Neural progenitor cell (in vitro differentiated cells): Measurements from ENCODE around the gene SEC22A. TPM values are rescaled to one million over a fixed set of nuclear protein-coding genes. Genes with fewer than 3 reads are reported as not detected.

ENCODE experiments used
- DNase-seq: peaks from one replicate; pipeline ENCODE4 v3.0.0-alpha.2; 2016; ENCODE audit warnings: low spot score
- H2AFZ ChIP-seq: fragments of 200-600 bp; sonication (generic); replicated peaks from 2 replicates; pipeline ENCODE4 v1.6.1; 2016; ENCODE audit warnings: antibody characterized with exemption
- H3F3A ChIP-seq: fragments of 200-600 bp; sonication (generic); 2 replicates; pipeline ENCODE4 v1.6.1; 2016; ENCODE audit warnings: antibody characterized with exemption, low read depth
- H3K27ac ChIP-seq: fragments of 200-600 bp; sonication (generic); 2 replicates; pipeline ENCODE4 v1.5.1; 2016; ENCODE audit warnings: mild to moderate bottlenecking
- H3K27me3 ChIP-seq: fragments of 200-600 bp; sonication (generic); 2 replicates; pipeline ENCODE4 v1.6.1; 2016; ENCODE audit warnings: mild to moderate bottlenecking, moderate library complexity
- H3K36me3 ChIP-seq: fragments of 200-600 bp; sonication (generic); 2 replicates; pipeline ENCODE4 v1.5.1; 2016
- H3K4me1 ChIP-seq: fragments of 200-600 bp; sonication (generic); 2 replicates; pipeline ENCODE4 v1.6.1; 2016; ENCODE audit warnings: mixed run types
- H3K4me2 ChIP-seq: fragments of 200-600 bp; sonication (generic); 2 replicates; pipeline ENCODE4 v1.6.1; 2016
- H3K4me3 ChIP-seq: fragments of 200-600 bp; sonication (generic); 2 replicates; pipeline ENCODE4 v1.5.1; 2016
- H3K79me2 ChIP-seq: fragments of 200-600 bp; sonication (generic); 2 replicates; pipeline ENCODE4 v1.6.1; 2016; ENCODE audit warnings: low read depth
- H3K9ac ChIP-seq: fragments of 200-600 bp; sonication (generic); 2 replicates; pipeline ENCODE4 v1.6.1; 2016
- H3K9me3 ChIP-seq: fragments of 200-600 bp; sonication (generic); 2 replicates; pipeline ENCODE4 v1.5.1; 2016; ENCODE audit warnings: low read depth
- H4K20me1 ChIP-seq: fragments of 200-600 bp; sonication (generic); 2 replicates; pipeline ENCODE4 v1.6.1; 2016; ENCODE audit warnings: low read depth
- H3K27ac Mint-ChIP-seq: 3 replicates; pipeline ENCODE4 v1.8.0; 2021; ENCODE audit warnings: mixed read lengths
- H3K27me3 Mint-ChIP-seq: 2 replicates; pipeline ENCODE4 v1.8.0; 2022; ENCODE audit warnings: low read depth, mild to moderate bottlenecking, inconsistent platforms, moderate library complexity, mixed read lengths; ENCODE audit not compliant: insufficient read depth
- H3K36me3 Mint-ChIP-seq: 3 replicates; pipeline ENCODE4 v1.8.0; 2021; ENCODE audit warnings: mixed read lengths
- H3K4me1 Mint-ChIP-seq: 3 replicates; pipeline ENCODE4 v1.8.0; 2021; ENCODE audit warnings: mixed read lengths
- H3K4me3 Mint-ChIP-seq: 3 replicates; pipeline ENCODE4 v1.8.0; 2021; ENCODE audit warnings: mild to moderate bottlenecking, moderate library complexity, mixed read lengths
- H3K9me3 Mint-ChIP-seq: 3 replicates; pipeline ENCODE4 v1.8.0; 2020; ENCODE audit warnings: mixed read lengths
- EZH2 ChIP-seq: fragments of 200-600 bp; sonication (generic); IDR thresholded peaks from 2 replicates; pipeline ENCODE4 v1.6.1; 2017; ENCODE audit warnings: antibody characterized with exemption, mild to moderate bottlenecking, moderate library complexity
- EZH2phosphoT487 ChIP-seq: fragments of 200-600 bp; sonication (generic); IDR thresholded peaks from 2 replicates; pipeline ENCODE4 v1.6.1; 2017; ENCODE audit warnings: antibody characterized with exemption
- total RNA-seq: library from RNA; depleted of rRNA; stranded (reverse); fragments of >200 nt; gene quantifications from 2 replicates; pipeline ENCODE4 v1.2.3, GENCODE V29; 2015; ENCODE audit warnings: low replicate concordance
- TF ChIP-seq, protein P1 (sequence below): fragments of 200-600 bp; sonication (generic); IDR thresholded peaks from 2 replicates; pipeline ENCODE4 v1.5.1; 2017; ENCODE audit warnings: antibody characterized with exemption, mild to moderate bottlenecking

Gene SEC22A
- total RNA-seq, 1 donor from 2014 or later: 26.4 TPM

DNA sequence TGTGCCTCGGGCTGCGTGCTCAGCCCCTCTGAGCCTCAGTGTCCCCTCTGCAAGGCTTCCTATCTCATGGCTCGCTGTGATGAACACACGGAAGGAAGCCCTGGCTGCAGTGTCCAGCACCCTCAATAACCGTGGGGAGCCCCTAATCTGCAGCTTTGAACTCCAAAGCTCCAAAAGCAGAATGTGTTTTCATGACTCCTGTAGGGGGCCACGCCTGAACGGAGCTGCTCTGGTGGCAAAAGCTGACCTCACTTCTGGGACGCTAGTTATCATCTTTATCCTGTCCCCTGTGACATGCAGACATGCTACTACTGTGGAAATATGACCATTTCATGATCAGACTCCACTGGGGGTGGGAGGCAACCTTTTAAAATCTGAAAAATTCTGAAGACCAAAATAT, 98.8 kb downstream of the SEC22A start:
- H3K9ac ChIP-seq: no peak overlapping the region
- Mint-ChIP-seq H3K27me3 (peaks cover under 1% of the 10 kb centered on the region), H3K27ac (no peak overlapping the region), H3K36me3 (no peaks in the 10 kb centered on the region), H3K4me1 (no peaks in the 10 kb centered on the region), H3K9me3 (no peaks in the 10 kb centered on the region), H3K4me3 (no peak overlapping the region)
- H3K4me2 ChIP-seq: no peak overlapping the region
- H3K4me3 ChIP-seq: no peak overlapping the region
- no peak for DNase-seq
- H3K27ac ChIP-seq: no peak overlapping the region
- H4K20me1 ChIP-seq: no peaks in the 10 kb centered on the region
- H3K36me3 ChIP-seq: no peaks in the 10 kb centered on the region
- H3K79me2 ChIP-seq: no peaks in the 10 kb centered on the region
- no peaks in the 10 kb centered on the region for H3K4me1 ChIP-seq
- H3K27me3 ChIP-seq: no peaks in the 10 kb centered on the region
- no peaks in the 10 kb centered on the region for H3K9me3 ChIP-seq
- no peaks in the 10 kb centered on the region for H3F3A ChIP-seq
- no peak overlapping the region for H2AFZ ChIP-seq
- no peak for TF ChIP-seq EZH2
- TF ChIP-seq, protein P1, sequence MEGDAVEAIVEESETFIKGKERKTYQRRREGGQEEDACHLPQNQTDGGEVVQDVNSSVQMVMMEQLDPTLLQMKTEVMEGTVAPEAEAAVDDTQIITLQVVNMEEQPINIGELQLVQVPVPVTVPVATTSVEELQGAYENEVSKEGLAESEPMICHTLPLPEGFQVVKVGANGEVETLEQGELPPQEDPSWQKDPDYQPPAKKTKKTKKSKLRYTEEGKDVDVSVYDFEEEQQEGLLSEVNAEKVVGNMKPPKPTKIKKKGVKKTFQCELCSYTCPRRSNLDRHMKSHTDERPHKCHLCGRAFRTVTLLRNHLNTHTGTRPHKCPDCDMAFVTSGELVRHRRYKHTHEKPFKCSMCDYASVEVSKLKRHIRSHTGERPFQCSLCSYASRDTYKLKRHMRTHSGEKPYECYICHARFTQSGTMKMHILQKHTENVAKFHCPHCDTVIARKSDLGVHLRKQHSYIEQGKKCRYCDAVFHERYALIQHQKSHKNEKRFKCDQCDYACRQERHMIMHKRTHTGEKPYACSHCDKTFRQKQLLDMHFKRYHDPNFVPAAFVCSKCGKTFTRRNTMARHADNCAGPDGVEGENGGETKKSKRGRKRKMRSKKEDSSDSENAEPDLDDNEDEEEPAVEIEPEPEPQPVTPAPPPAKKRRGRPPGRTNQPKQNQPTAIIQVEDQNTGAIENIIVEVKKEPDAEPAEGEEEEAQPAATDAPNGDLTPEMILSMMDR: no peak
- TF ChIP-seq EZH2phosphoT487: no peak

DNA sequence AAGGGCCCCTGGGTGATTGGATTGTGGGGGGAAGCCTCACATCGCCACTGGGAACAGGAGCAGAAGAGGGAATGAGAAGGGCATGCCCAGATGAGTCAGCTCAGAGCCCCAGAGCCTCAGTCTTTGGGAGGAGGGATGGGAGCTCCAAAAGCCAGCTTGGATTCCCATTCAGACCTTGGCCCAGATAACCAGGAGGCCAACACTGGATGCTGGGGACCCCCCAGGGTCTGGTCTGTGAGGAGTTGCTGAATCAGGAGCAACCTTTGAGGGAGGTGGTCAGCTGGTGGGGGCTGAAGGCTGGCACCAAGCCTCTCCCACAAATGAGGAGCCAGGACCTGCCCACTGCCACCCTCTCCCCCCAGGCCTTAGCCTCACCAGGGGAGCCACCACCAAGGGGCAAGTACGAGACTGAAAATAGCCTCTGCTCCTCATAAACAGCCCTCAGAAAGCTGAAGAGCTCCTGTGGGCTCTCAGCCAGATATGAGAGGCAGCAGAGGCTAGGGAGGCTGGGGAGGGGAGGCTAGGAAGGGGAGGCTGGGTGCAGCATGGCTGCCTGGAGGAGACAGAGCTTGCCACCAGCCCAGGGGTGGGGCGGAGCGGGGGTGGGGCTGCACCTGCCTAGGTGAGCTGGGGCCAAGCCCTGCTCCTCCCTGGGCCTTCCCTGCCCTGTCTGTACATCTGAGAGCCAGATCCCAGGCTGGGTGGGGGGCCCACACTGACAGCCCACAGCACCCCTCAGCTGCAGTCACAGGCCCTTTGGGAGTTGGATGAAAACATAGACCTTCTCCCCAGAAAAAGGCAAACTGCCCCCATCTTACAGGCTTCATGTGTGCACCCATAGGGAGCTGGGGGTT, 99.8 kb downstream of the SEC22A start:
- H3K36me3 ChIP-seq: no peaks in the 10 kb centered on the region
- H3K79me2 ChIP-seq: no peaks in the 10 kb centered on the region
- no peak overlapping the region for H3K27ac ChIP-seq
- H3K4me2 ChIP-seq: no peak overlapping the region
- TF ChIP-seq EZH2phosphoT487: no peak
- TF ChIP-seq EZH2: no peak
- TF ChIP-seq, protein P1: no peak
- H3K4me1 ChIP-seq: no peaks in the 10 kb centered on the region
- no peaks in the 10 kb centered on the region for H3K4me1 Mint-ChIP-seq
- no peaks in the 10 kb centered on the region for H3F3A ChIP-seq
- H3K27me3 Mint-ChIP-seq: no peaks in the 10 kb centered on the region
- H3K36me3 Mint-ChIP-seq: no peaks in the 10 kb centered on the region
- H3K9ac ChIP-seq: no peak overlapping the region
- no peaks in the 10 kb centered on the region for H3K27me3 ChIP-seq
- no peak overlapping the region for H3K4me3 Mint-ChIP-seq
- no peaks in the 10 kb centered on the region for H4K20me1 ChIP-seq
- H2AFZ ChIP-seq: no peak overlapping the region
- no peak for DNase-seq
- H3K27ac Mint-ChIP-seq: no peak overlapping the region
- no peak overlapping the region for H3K4me3 ChIP-seq
- no peaks in the 10 kb centered on the region for H3K9me3 Mint-ChIP-seq
- no peaks in the 10 kb centered on the region for H3K9me3 ChIP-seq

DNA sequence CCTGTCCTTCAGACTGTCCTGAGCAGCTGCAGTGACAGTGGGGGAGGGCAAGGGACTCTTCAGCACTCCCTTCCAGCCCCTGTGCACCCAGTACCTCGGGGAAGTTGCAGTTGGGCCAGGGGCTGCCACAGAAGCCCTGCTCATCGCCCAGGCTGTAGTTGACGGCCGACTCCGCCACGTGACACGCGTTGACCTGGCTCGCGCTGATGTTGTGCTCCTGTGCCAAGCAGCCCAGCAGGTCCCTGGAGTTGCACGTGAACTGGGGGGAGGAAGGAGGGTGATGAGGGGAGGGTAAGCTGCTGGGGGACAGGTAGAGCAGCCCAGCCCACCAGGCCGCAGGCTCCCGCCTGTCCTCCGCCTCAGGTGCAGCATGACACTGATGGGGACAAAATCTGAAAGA, 101.2 kb downstream of the SEC22A start:
- H2AFZ ChIP-seq: no peak overlapping the region
- H3K36me3 ChIP-seq: no peaks in the 10 kb centered on the region
- Mint-ChIP-seq H3K27me3 (no peaks in the 10 kb centered on the region), H3K4me3 (no peak overlapping the region), H3K36me3 (no peaks in the 10 kb centered on the region), H3K27ac (no peak overlapping the region), H3K9me3 (no peaks in the 10 kb centered on the region), H3K4me1 (no peaks in the 10 kb centered on the region)
- no peaks in the 10 kb centered on the region for H4K20me1 ChIP-seq
- H3K27me3 ChIP-seq: no peaks in the 10 kb centered on the region
- no peaks in the 10 kb centered on the region for H3K4me1 ChIP-seq
- TF ChIP-seq, protein P1: no peak
- TF ChIP-seq EZH2phosphoT487: no peak
- no peak for TF ChIP-seq EZH2
- no peak overlapping the region for H3K4me3 ChIP-seq
- no peak overlapping the region for H3K4me2 ChIP-seq
- DNase-seq: no peak
- no peaks in the 10 kb centered on the region for H3K79me2 ChIP-seq
- no peak overlapping the region for H3K9ac ChIP-seq
- no peaks in the 10 kb centered on the region for H3K9me3 ChIP-seq
- H3F3A ChIP-seq: no peaks in the 10 kb centered on the region
- no peak overlapping the region for H3K27ac ChIP-seq
